Activated CD8-positive, alpha-beta T cell treated with anti-CD3 and anti-CD28 coated beads, Interleukin-2, amount 10 ng/mL, durations not matched to agents 7 days and 5 days (primary cell): ENCODE data around the gene SLCO3A1. TPM values are rescaled to one million over a fixed set of nuclear protein-coding genes. Genes with fewer than 3 reads are reported as not detected.

Experiments
- ATAC-seq: fragments of 150-1000 bp; cut with Tn5 transposase; one replicate; pipeline ENCODE4 v1.10.0; 2021; ENCODE audit warnings: moderate library complexity
- CTCF ChIA-PET: fragments of 350-600 bp; sonication (Branson Sonifier 250); formaldehyde crosslinking; loops from one replicate; lab custom pipeline; 2021; ENCODE audit warnings: antibody characterized with exemption; lab: Charles Lee
- POLR2A ChIA-PET: fragments of 350-600 bp; sonication (Branson Sonifier 250); formaldehyde crosslinking; loops from one replicate; lab custom pipeline; 2021; ENCODE audit warnings: antibody characterized with exemption; lab: Charles Lee
- DNase-seq: peaks from one replicate; pipeline ENCODE4 v3.0.0-alpha.2; 2020
- H3K27ac Mint-ChIP-seq: one replicate; pipeline ENCODE4 v1.8.0; 2021; ENCODE audit warnings: mild to moderate bottlenecking, mixed read lengths
- H3K27me3 Mint-ChIP-seq: one replicate; pipeline ENCODE4 v1.8.0; 2021; ENCODE audit warnings: low read depth, mixed read lengths
- H3K36me3 Mint-ChIP-seq: one replicate; pipeline ENCODE4 v1.8.0; 2021; ENCODE audit warnings: low read depth, mixed read lengths
- H3K4me1 Mint-ChIP-seq: one replicate; pipeline ENCODE4 v1.8.0; 2021; ENCODE audit warnings: low read depth, mixed read lengths
- H3K4me3 Mint-ChIP-seq: one replicate; pipeline ENCODE4 v1.8.0; 2021; ENCODE audit warnings: mild to moderate bottlenecking, mixed read lengths
- H3K9me3 Mint-ChIP-seq: one replicate; pipeline ENCODE4 v1.8.0; 2022; ENCODE audit warnings: mixed read lengths; ENCODE audit not compliant: insufficient read depth
- total RNA-seq, 2 experiments: library from RNA; stranded (reverse); gene quantifications; one replicate each; pipeline ENCODE4 v1.2.3, GENCODE V29; 2021

The SLCO3A1 gene
- total RNA-seq, 2 experiments from 2014 or later: 29.3 to 32.7 TPM

DNA sequence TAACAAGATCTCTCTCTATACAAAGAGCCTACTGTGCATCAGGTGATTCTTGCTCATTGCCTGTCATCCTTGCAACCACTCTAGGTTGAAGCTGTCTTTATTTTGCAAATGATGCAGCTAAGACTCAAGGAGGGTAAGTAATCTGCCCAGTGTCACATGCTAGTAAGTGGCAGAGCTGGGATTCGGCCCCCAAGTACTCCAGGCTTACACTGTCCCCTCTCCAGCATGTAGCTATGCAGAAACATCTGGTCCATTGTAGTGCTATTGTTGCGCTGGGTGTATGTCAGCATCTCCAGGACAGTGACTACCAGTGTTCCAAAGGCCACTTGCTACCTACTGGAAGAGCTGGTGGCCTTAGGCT lies 248.9 kb downstream of the SLCO3A1 start:
- H3K4me1 Mint-ChIP-seq: peaks cover 28% of the 10 kb centered on the region
- ChIA-PET POLR2A (no interaction called here), CTCF (interaction anchor here (1.3 to 1.9 kb wide), 2 partner anchors 419 to 612 kb away, joined by 4 to 5 read pairs; no protein-coding TSS in a partner anchor)
- no peaks in the 10 kb centered on the region for H3K9me3 Mint-ChIP-seq
- peaks cover 8% of the 10 kb centered on the region for H3K36me3 Mint-ChIP-seq
- H3K27ac Mint-ChIP-seq: no peak overlapping the region
- H3K4me3 Mint-ChIP-seq: no peak overlapping the region
- H3K27me3 Mint-ChIP-seq: no peaks in the 10 kb centered on the region
- no peak for ATAC-seq
- no peak for DNase-seq

DNA sequence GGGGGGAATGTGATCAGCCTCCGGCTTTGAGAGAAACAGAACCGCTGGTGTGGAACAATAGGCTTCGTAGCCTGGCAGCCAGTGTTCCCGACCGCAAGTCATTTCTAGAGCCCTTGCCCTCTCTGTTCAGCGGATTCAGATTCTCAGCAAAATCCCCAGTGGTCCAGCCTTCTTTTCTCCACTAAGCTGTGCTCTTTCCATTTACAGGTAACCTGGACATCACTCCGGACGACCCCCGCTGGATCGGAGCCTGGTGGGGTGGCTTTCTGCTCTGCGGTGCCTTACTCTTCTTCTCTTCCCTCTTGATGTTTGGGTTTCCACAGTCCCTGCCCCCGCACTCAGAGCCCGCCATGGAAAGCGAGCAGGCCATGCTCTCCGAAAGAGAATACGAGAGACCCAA lies 250.6 kb downstream of the SLCO3A1 start:
- no peak overlapping the region for H3K27ac Mint-ChIP-seq
- H3K27me3 Mint-ChIP-seq: no peaks in the 10 kb centered on the region
- H3K4me1 Mint-ChIP-seq: peaks cover 26% of the 10 kb centered on the region
- POLR2A ChIA-PET: no interaction called here
- no peak for DNase-seq
- no peaks in the 10 kb centered on the region for H3K9me3 Mint-ChIP-seq
- no peak for ATAC-seq
- H3K4me3 Mint-ChIP-seq: no peak overlapping the region
- CTCF ChIA-PET: interaction anchor here (1.0 kb wide), 1 partner anchor 281 kb away, joined by 3 read pairs; no protein-coding TSS in a partner anchor
- H3K36me3 Mint-ChIP-seq: peaks cover 5% of the 10 kb centered on the region

DNA sequence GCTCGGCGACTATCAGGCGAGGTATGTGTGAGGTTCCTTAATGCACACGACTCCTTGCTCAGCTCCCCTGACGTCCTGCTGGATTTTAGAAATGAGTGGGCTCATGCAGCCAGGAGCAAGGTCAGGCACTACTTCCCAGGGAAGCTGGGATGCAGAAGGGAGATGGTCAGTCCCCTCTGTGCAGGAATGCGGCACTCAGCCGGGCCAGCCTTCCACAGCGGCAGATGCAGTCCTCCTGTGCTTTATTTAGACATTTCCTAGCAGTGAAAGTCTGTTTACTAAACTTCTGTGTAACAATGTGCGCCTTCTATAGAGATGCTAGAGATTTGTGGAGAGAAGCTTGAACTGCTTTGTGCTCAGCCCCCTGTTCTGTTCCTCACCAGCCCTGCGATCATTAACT lies 252.1 kb downstream of the SLCO3A1 start:
- H3K4me1 Mint-ChIP-seq: peaks cover 26% of the 10 kb centered on the region
- POLR2A ChIA-PET: no interaction called here

DNA sequence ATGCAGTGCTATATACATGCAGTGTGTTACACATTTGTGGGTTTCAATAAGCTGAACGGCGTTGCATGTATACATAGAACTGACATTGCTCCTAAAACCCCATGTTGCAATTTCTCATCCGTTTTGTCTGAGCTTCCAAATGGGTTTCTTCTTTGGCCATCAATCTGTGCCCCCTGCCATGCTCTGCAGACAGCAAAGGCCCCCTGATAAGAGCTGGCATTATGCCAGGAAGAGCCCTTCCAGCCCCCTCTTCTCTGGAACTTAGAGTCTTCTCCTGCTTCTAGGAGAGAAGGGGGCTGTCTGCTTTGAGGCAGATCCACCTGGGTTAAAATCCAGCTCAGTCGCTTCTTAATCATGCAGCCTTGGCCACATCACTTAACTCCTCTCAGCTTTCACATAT lies 254.0 kb downstream of the SLCO3A1 start:
- ChIA-PET POLR2A (no interaction called here), CTCF (interaction anchor here (0.9 to 1.6 kb wide), 4 partner anchors 10 to 607 kb away, joined by 3 to 12 read pairs (median 4); no protein-coding TSS in a partner anchor)
- H3K4me3 Mint-ChIP-seq: no peak overlapping the region
- DNase-seq (no peak), ATAC-seq (no peak)
- no peaks in the 10 kb centered on the region for H3K36me3 Mint-ChIP-seq
- H3K27me3 Mint-ChIP-seq: no peaks in the 10 kb centered on the region
- H3K4me1 Mint-ChIP-seq: peaks cover 13% of the 10 kb centered on the region
- no peak overlapping the region for H3K27ac Mint-ChIP-seq
- no peaks in the 10 kb centered on the region for H3K9me3 Mint-ChIP-seq

More for the DNA sequence above, 252.1 kb downstream of the SLCO3A1 start:
- ATAC-seq: no peak
- H3K27ac Mint-ChIP-seq: no peak overlapping the region
- no peaks in the 10 kb centered on the region for H3K27me3 Mint-ChIP-seq
- no peaks in the 10 kb centered on the region for H3K9me3 Mint-ChIP-seq
- no peak overlapping the region for H3K4me3 Mint-ChIP-seq
- CTCF ChIA-PET: no interaction called here
- no peak for DNase-seq
- H3K36me3 Mint-ChIP-seq: peaks cover 5% of the 10 kb centered on the region

DNA sequence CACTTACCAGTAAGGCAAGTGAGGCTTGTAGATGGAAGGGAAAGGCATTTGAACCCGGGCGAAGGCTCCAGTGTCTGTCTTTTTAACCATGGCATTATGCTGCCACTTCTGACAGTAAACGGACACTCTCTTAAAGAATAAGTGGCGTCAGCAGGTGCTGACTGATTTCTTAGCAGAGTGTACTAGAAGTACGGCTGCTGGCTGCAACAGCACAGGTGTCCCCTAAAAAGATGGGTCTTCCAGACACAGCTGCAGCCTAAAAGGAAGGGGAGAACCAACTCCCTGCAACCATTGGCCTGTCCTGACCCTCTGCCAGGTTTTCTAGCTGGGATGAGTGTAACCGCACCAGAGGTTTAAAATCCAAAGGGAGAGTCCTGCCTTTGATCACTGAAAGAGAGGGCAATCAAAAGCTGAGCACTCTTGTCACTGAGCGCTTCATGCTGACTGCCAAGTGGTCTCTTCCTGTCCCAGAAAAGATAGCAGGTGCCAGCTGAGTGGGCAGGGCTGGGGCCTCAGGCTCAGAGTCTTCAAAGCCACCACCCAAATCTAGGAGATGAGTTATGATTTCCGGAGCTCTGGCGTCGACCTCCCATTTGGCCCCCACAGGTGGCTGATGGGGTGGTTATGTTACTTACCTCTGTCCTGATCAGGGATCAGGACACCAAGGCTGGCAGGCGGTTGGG lies 255.8 kb downstream of the SLCO3A1 start:
- ChIA-PET CTCF (interaction anchor here (1.0 to 2.1 kb wide), 3 partner anchors 8 to 605 kb away, joined by 3 to 8 read pairs (median 4); no protein-coding TSS in a partner anchor), POLR2A (no interaction called here)
- no peak for ATAC-seq

DNA sequence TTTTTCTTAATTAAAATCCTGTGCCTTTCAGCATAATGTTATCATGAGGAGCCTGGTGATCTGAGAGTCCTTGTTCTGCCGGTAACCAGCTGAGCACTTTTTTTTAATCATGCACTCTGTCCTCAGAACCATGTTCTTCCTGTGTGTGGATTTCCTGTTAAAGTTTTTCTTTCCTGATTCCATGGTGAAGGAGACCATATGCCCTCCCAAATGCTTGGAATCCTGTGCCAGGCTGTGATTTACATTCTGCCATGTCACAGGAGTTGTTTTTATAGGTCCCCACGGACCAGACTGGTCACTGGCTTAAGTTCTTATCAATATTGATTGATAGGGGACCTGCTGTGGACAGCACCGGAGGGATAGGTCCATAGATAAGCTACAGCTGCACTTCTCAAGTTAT lies 257.8 kb downstream of the SLCO3A1 start:
- Mint-ChIP-seq H3K4me1 (peaks cover 13% of the 10 kb centered on the region), H3K4me3 (no peak overlapping the region), H3K9me3 (no peaks in the 10 kb centered on the region), H3K27me3 (no peaks in the 10 kb centered on the region), H3K36me3 (no peaks in the 10 kb centered on the region), H3K27ac (no peak overlapping the region)
- no peak for ATAC-seq
- ChIA-PET CTCF (interaction anchor here (0.9 to 2.1 kb wide), 2 partner anchors 13 to 15 kb away, joined by 3 to 8 read pairs; no protein-coding TSS in a partner anchor), POLR2A (interaction anchor here (0.6 kb wide), 1 partner anchor 20 kb away, joined by 3 read pairs; no protein-coding TSS in a partner anchor)
- no peak for DNase-seq

More for the DNA sequence above, 255.8 kb downstream of the SLCO3A1 start:
- no peaks in the 10 kb centered on the region for H3K27me3 Mint-ChIP-seq
- H3K4me1 Mint-ChIP-seq: peaks cover 13% of the 10 kb centered on the region
- no peak for DNase-seq
- H3K36me3 Mint-ChIP-seq: no peaks in the 10 kb centered on the region
- H3K27ac Mint-ChIP-seq: no peak overlapping the region
- no peaks in the 10 kb centered on the region for H3K9me3 Mint-ChIP-seq
- no peak overlapping the region for H3K4me3 Mint-ChIP-seq

DNA sequence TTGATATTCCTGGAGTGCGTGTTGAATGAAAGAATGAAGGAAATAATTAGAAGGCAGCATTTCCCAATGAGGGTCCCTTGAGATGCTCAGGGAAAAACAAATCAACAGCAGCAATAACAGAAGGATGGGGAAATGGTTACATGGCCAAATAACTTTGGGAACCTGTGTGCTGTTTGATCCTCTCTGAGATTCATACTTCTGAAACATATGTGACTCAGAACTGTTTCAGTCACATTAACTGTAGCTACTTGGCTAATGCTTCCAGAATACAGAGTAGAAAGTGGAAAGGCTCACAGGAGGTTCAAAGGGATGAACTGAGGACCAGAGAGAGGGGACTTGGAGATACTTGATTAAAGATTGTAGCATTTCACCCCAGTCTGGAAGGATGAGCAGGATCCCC lies 258.2 kb downstream of the SLCO3A1 start:
- H3K27me3 Mint-ChIP-seq: no peaks in the 10 kb centered on the region
- CTCF ChIA-PET: interaction anchor here (0.9 kb wide), 1 partner anchor 13 kb away, joined by 3 read pairs; no protein-coding TSS in a partner anchor
- H3K27ac Mint-ChIP-seq: no peak overlapping the region
- no peaks in the 10 kb centered on the region for H3K36me3 Mint-ChIP-seq
- H3K4me3 Mint-ChIP-seq: no peak overlapping the region
- ATAC-seq (no peak), DNase-seq (no peak)
- POLR2A ChIA-PET: interaction anchor here (0.6 kb wide), 1 partner anchor 20 kb away, joined by 3 read pairs; no protein-coding TSS in a partner anchor
- no peaks in the 10 kb centered on the region for H3K9me3 Mint-ChIP-seq
- peaks cover 13% of the 10 kb centered on the region for H3K4me1 Mint-ChIP-seq

DNA sequence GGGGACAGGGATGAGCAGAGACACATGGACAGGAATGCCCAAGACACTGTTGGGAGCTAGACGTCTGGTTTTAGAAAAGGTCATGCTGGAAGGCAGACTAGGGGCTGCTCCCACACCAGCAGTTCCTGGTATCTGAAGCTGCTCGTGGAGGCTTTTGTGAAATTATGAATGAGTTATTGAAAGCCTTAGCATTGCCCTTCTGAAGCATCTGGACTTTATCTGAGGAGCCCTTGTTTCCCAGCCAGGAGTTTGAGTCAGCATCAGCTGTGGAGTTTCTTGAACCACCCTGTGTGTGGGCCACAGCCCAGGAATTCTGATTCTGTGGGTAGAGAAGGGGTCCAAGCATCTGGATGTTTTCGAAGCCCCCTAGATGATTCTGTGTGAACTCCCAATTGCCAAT lies 258.7 kb downstream of the SLCO3A1 start:
- H3K4me3 Mint-ChIP-seq: no peak overlapping the region
- H3K9me3 Mint-ChIP-seq: no peaks in the 10 kb centered on the region
- ATAC-seq: no peak
- no peak overlapping the region for H3K27ac Mint-ChIP-seq
- H3K4me1 Mint-ChIP-seq: peaks cover 13% of the 10 kb centered on the region
- POLR2A ChIA-PET: no interaction called here
- DNase-seq: no peak
- H3K36me3 Mint-ChIP-seq: no peaks in the 10 kb centered on the region
- CTCF ChIA-PET: interaction anchor here (0.9 kb wide), 1 partner anchor 12 kb away, joined by 3 read pairs; no protein-coding TSS in a partner anchor
- H3K27me3 Mint-ChIP-seq: no peaks in the 10 kb centered on the region

DNA sequence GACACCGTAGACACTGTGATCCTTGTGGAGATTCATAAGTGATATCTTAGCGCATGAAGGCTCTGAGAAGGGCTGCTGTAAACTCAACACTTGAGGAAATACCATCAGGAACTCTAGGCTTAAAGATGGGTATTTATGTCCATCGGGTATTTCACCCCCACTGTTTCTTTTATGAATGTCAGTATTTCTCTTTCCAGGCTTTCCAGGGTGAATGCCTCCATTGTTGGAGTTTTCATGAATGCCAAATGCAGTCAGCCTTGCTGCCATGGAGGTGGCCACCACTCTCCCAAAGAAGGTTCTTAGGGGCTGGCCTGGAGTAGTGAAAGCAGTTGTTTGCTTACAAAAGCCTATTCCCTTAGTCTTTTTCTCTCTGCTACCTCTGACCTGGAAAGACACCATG lies 259.2 kb downstream of the SLCO3A1 start:
- DNase-seq (no peak), ATAC-seq (no peak)
- peaks cover 13% of the 10 kb centered on the region for H3K4me1 Mint-ChIP-seq
- no peak overlapping the region for H3K4me3 Mint-ChIP-seq
- H3K36me3 Mint-ChIP-seq: no peaks in the 10 kb centered on the region
- CTCF ChIA-PET: no interaction called here
- no peaks in the 10 kb centered on the region for H3K9me3 Mint-ChIP-seq
- POLR2A ChIA-PET: no interaction called here
- H3K27ac Mint-ChIP-seq: no peak overlapping the region
- H3K27me3 Mint-ChIP-seq: no peaks in the 10 kb centered on the region

DNA sequence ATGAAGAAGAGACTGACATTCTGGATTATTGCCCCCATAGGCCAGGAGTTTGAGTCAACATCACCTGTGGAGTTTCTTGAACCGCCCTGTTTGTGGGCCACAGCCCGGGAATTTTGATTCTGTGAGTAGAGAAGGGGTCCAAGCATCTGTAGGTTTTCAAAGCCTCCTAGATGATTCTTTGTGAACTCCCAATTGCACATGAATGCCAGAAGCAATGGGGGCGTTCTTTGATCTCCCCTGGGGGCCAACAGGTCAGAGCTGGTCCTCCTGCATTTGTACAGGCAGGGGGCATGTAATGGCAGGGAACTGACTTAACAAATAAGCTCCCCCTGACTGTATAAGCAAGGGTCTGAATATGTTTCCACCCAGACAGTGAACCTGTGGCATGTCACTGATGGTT lies 260.3 kb downstream of the SLCO3A1 start:
- Mint-ChIP-seq H3K9me3 (no peaks in the 10 kb centered on the region), H3K36me3 (no peaks in the 10 kb centered on the region), H3K4me1 (peaks cover 11% of the 10 kb centered on the region), H3K4me3 (no peak overlapping the region), H3K27me3 (no peaks in the 10 kb centered on the region), H3K27ac (no peak overlapping the region)
- no peak for ATAC-seq
- CTCF ChIA-PET: no interaction called here
- POLR2A ChIA-PET: no interaction called here
- no peak for DNase-seq

DNA sequence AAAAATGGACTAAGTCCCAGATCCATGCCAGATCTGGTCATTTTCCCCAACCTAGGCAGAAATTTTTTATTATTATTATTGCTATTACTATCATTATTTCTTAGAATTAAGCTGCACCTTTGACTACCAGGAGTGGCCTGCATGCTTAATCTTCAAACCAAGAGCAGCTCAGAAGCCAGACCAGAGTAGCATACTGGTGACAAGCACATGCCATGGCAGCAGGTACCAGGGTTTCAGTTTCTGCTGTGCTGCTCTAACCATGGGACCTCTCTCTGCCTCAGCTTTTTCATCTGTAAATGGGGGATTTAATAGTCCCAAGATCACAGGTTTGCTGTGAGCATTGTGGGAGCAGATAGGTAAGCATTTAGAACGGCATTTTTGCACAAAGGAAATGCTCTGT lies 262.3 kb downstream of the SLCO3A1 start:
- Mint-ChIP-seq H3K9me3 (no peaks in the 10 kb centered on the region), H3K4me1 (peaks cover 2% of the 10 kb centered on the region), H3K4me3 (no peak overlapping the region), H3K27ac (no peak overlapping the region), H3K36me3 (peaks cover 2% of the 10 kb centered on the region), H3K27me3 (no peaks in the 10 kb centered on the region)
- ChIA-PET CTCF (no interaction called here), POLR2A (no interaction called here)
- DNase-seq: no peak
- no peak for ATAC-seq

DNA sequence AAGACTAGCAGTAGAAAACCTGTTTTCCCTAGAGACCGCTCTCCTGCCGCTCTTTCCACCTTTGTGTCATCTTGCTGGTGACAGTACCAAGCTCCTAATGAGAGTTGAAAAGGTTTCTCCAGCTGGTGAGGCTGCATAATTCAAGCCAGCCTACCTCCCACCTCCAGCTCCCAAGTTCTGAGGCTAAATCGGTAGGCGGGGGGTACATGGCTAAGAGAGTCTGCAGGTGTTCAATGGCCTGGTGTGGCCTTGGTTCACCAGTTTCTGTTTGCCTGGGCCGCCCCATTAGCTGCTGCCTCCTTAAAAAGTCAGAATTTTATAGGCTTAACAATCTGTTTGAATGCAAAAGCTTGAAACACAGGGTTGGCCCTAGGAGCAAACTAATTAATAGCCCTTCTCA lies 262.8 kb downstream of the SLCO3A1 start:
- CTCF ChIA-PET: no interaction called here
- DNase-seq: no peak
- Mint-ChIP-seq H3K27ac (no peak overlapping the region), H3K4me1 (peaks cover under 1% of the 10 kb centered on the region), H3K9me3 (peaks cover under 1% of the 10 kb centered on the region), H3K36me3 (peaks cover 7% of the 10 kb centered on the region), H3K4me3 (no peak overlapping the region), H3K27me3 (no peaks in the 10 kb centered on the region)
- POLR2A ChIA-PET: no interaction called here
- ATAC-seq: no peak
